GM18520 (cell line): ENCODE measurements around the gene CNR1.

Experiments
- ATAC-seq: cut with Tn5 transposase; IDR thresholded peaks from one replicate; pipeline ENCODE4 v1.9.1; 2021; ENCODE audit not compliant: unreplicated experiment

Gene CNR1

DNA sequence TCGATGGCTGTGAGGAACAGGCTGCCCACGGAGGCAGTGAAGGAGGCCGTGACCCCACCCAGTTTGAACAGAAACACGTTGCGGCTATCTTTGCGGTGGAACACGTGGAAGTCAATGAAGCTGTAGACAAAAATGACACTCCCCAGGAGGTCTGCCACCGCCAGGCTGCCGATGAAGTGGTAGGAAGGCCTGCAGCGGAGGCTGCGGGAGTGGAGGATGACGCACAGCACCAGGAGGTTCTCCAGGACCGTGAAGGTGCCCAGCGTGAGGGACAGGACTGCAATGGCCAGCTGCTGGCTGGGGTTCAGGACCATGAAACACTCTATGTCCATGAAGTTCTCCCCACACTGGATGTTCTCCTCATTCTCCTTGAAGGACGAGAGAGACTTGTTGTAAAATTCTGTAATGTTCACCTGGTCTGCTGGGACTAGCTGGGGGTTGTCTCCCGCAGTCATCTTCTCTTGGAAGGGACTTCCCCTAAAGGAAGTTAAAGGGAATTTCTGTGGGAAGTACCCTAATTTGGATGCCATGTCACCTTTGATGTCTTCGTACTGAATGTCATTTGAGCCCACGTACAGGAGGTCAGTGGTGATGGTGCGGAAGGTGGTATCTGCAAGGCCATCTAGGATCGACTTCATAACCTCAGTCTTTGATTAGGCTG, 21.4 kb downstream of the CNR1 start:
- no peak for ATAC-seq

DNA sequence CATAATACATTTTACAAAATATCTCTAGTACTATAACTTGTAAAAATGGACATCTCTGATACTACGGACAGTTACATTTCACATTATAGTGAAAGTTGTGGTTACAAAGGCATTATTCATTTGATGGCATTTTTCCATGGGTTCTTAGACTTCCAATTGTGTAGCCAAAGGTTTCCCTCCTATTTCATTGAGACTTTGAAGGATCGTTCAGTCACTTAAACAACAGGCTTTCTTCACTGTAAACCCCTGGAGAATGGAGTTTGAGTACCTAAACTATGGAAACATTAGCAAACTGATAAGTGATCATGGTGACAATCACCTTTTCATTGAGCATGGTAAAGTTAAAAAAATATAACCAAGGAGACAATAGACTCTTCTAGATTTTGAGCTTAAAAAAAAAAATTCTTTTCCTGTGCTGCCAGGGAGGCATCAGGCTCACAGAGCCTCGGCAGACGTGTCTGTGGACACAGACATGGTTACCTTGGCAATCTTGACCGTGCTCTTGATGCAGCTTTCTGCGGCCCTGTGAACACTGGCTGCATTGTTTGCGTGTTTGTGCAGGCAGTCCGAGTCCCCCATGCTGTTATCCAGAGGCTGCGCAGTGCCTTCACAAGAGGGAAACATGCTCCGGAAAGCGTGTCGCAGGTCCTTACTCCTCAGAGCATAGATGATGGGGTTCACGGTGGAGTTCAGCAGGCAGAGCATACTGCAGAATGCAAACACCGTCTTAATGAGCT, 22.6 kb downstream of the CNR1 start:
- ATAC-seq = no peak

GRCh38 chr6:88142297-88142668, 23.9 kb downstream of the CNR1 start:
- no peak for ATAC-seq

- peak; percentile 88 for ATAC-seq
Observed at GRCh38 chr6:88141561-88142296, 24.4 kb downstream of the CNR1 start.

- no peak for ATAC-seq
Observed at GRCh38 chr6:88137915-88138314, 28.2 kb downstream of the CNR1 start.

- ATAC-seq = peak; percentile 69
Observed at GRCh38 chr6:88135578-88136114, 30.5 kb downstream of the CNR1 start.

DNA sequence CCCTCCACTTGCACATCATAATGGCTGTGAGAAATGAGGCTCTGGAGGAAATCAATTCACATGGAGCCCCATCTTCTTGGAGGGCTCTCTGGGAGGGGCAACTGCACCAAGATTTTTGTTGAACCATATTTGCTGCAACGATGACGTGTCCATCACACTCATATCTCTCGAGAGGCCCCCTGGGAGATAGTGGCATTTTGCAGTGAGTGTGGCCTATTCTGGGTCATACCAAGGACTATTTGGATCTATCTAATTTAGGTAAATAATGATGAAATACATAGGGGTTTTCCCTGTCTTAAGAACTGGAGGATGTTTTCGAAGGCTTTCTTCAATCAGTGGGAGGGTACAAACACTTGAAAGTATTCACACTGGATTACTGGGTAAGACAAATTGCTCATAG, 31.6 kb downstream of the CNR1 start:
- ATAC-seq = no peak

- ATAC-seq = no peak
Observed at GRCh38 chr6:88133718-88134117, 32.4 kb downstream of the CNR1 start.

- ATAC-seq = no peak
Observed at GRCh38 chr6:88124925-88125557, 41.1 kb downstream of the CNR1 start.

- ATAC-seq = no peak
Observed at GRCh38 chr6:88120635-88121034, 45.5 kb downstream of the CNR1 start.

DNA sequence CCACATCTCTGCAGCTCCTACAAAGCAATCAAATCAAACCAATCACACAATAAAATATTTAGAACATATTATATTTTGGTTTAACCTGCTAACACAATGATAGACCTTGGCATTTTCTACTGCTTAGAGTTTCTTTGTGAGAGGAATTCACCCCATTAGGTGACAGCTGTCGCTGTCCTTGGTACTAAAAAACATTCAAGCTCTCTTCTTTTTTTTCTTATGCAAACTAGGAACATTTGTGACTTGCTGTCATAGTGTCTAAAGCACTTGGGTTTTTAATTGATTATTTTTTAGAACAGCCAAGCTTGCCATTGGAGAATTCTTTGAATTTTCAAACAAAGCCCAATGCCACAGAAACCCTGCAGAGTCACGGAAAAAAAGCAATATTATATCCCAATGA, 46.4 kb downstream of the CNR1 start:
- no peak for ATAC-seq

GRCh38 chr6:88116276-88116675, 49.9 kb downstream of the CNR1 start:
- no peak for ATAC-seq

DNA sequence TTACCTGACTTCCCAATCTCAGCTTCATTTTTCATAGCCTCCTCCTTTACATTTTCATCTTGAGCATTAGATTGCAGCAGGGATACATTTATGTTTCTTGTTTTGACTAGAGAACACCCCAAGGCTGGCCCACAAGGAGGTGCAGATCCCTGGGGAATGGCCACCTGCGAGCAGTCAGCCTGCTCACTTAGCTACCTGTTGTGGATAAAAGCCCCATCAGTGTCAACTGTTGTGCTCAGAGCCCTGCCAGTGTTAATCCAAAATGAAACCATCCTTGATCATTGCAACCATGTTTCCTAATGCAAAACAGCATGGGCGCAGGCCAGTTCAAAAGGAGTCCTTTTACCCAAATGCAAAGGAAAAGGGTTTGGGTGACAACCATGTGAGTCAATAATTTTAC, 50.8 kb downstream of the CNR1 start:
- ATAC-seq = no peak

GRCh38 chr6:88114838-88115237, 51.3 kb downstream of the CNR1 start:
- no peak for ATAC-seq

GRCh38 chr6:88111991-88112390, 54.2 kb downstream of the CNR1 start:
- ATAC-seq = no peak

DNA sequence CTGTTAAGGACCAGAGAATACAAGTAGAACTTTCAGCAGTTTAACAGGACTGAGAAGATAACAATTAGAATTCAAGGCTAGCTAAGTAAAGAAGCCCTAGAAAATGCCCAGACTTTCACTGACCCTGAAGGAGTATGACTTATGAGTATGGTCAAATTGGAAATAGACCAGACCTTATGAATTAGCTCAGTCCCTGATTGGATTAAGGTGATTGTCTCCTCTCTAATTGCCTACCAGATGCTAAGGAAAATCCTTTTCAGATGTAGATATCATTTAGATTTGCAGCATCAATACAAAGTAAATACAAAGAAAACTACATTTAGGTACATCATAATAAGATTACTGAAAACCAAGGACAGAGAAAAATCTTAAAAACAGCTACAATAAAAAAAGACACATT, 58.9 kb downstream of the CNR1 start:
- no peak for ATAC-seq

GRCh38 chr6:88105741-88106340, 60.3 kb downstream of the CNR1 start:
- no peak for ATAC-seq
